Astrocyte of the spinal cord (primary cell): ENCODE data around the gene ATP1A3.

Experiments
- DNase-seq: peaks from one replicate; pipeline ENCODE4 v3.0.0; 2011; ENCODE audit warnings: low read depth, low spot score
- H3K4me3 ChIP-seq: 2 replicates; pipeline ENCODE4 v1.5.1; 2011; ENCODE audit warnings: low read depth, mild to moderate bottlenecking, low read length, moderate library complexity
- CTCF ChIP-seq: IDR thresholded peaks from 2 replicates; pipeline ENCODE4 v1.5.1; 2012; ENCODE audit warnings: low read depth, mild to moderate bottlenecking, low read length, inconsistent platforms
- in situ Hi-C: cut with HindIII; loops from 2 replicates; pipeline ENCODE4 v1.10.0; 2017; ENCODE audit warnings: low sequenced_read_pairs

ATP1A3 gene

GRCh38 chr19:41951686-41952172 is 42.3 kb downstream of the ATP1A3 start:
- H3K4me3 ChIP-seq: no peak overlapping the region
- in situ Hi-C loops: no loop called here
- TF ChIP-seq CTCF: peak; percentile 99
- peak; percentile 63 for DNase-seq

GRCh38 chr19:41947091-41947490 is 46.9 kb downstream of the ATP1A3 start:
- no peak for DNase-seq
- TF ChIP-seq CTCF: no peak
- in situ Hi-C loops: no loop called here
- H3K4me3 ChIP-seq: no peak overlapping the region

GRCh38 chr19:41945135-41945766 is 48.8 kb downstream of the ATP1A3 start:
- DNase-seq: no peak
- in situ Hi-C loops: no loop called here
- H3K4me3 ChIP-seq: no peak overlapping the region
- TF ChIP-seq CTCF: no peak

- no peak for DNase-seq
- H3K4me3 ChIP-seq: no peak overlapping the region
- in situ Hi-C loops: no loop called here
- TF ChIP-seq CTCF: no peak
Observed at GRCh38 chr19:41944336-41944735, 49.7 kb downstream of the ATP1A3 start.

- in situ Hi-C loops: no loop called here
Observed at GRCh38 chr19:41941410-41942202, 52.4 kb downstream of the ATP1A3 start.

More at GRCh38 chr19:41941410-41942202, 52.4 kb downstream of the ATP1A3 start:
- no peak overlapping the region for H3K4me3 ChIP-seq
- no peak for TF ChIP-seq CTCF
- no peak for DNase-seq
